SIG-M5 (cell line): ENCODE data around the gene SLC22A17.
A peak's percentile ranks its signal among the peaks of the same experiment; 100 is the strongest.
"Not testable (repeated sequence)": the region's sequence is repeated elsewhere in the genome, so short reads cannot be mapped to it uniquely, and the experiment has no call there.

ENCODE experiments used
- DNase-seq: peaks from one replicate; lab custom pipeline; 2025; lab: John Stamatoyannopoulos, UW

Gene SLC22A17

GRCh38 chr14:23352506-23353432, at the start of gene SLC22A17:
SLC22A17 (minus strand) TSS chr14:23352887.
- DNase-seq = no peak

DNA sequence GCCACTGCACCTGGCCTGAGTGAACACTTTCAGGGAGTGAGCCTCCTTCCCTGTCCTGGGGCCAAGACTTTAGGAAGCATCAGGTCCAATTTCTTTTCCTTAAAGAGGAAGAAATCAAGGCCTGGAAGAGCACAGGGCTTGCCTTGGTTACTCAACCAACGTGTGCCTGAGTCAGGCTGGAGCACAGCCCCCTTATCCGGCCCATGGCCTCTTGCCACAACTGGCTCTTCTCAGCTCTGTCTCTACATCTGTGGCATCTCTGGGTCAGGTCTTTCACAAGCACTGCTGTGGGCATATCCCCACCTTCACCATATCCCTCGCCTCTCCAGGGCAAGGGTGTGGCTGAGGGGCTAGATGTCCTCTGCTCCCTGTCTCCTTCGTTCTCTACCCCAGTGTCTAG, 48.6 kb upstream of the SLC22A17 start:
- peak; percentile 12 for DNase-seq

DNA sequence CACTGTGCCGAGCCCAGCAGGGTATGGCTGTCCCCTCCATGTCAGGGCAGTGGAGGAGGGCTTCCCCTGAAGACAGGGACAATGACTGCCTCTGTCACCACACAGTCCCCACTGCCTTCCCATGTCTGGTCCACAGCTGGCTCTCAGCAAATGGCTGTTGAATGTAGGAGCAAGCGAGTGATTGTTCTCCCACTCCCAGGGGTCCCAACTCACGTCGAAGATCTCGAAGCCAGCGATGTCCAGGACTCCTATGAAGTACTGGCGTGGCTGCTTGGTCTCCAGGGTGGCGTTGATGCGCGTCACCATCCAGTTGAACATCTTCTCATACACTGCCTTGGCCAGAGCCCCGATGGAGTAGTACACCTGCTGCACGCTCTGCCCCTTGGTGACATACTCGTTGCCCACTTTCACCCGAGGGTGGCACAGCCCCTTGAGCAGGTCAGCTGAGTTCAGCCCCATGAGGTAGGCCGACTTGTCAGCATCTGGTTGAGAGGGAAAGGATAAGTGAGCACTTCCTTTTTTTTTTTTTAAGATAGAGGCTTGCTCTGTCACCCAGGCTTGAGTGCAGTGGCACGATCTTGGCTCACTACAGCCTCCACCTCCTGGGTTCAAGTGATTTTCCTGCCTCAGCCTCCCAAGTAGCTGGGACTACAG, 47.9 kb upstream of the SLC22A17 start:
- not testable (repeated sequence) for DNase-seq

DNA sequence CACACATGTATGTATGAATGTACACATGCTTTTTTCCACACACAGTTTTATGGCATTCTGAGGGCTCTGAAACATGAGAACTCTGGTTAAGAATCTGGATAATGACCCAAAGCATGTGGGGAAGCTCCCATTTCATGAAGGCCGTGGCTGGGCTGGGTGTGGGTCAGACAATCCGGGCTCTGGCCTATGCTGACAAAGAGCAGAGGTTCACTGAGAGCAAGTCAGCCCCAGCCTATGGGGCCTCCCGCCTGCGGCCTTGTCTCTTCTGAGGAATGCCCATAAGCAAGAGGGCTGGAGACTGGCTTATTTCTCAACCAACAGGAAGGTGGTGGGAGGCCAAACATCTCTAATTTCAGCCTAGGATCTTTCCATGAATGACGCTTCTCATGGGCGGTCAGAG, 46.9 kb upstream of the SLC22A17 start:
- DNase-seq = no peak

DNA sequence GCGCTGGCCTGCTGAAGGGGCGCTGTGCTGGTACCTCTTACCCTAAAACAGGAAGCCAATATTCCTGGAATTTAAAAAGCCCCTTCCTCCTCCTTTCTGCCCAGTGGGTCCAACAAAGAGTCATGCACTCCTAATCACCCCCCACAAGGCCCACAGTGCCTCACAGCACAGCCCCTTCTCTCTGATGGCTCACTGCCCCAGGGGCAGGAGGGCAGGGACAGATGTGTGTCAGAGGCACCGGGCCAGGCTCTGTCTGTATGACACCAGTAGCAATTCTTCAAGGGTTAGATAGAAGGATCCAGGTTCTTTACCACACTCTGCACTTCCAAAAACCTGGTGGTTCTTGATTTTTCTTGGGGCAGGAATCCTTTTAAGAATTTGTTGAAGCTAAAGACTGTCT, 46.4 kb upstream of the SLC22A17 start:
- DNase-seq = no peak

DNA sequence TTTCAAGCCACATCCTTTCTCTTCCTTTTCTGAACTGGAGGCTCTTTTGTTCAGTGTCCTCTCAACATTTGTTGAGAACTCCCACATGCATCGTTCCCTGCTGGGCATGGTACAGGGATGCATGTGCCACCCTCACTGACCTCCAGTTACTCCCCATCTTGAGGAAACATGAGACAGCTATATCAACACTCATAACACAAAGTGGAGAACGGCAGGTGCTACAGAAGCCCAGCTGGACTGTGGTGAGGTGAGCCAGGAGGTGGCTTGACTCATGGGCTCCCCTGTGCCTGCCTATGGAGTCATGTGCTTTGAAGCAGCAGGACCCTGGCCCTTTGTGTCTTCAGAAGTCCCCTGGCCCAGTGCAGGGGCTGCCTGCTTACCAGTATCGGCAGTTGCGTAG, 45.7 kb upstream of the SLC22A17 start:
- no peak for DNase-seq

- no peak for DNase-seq
Observed at GRCh38 chr14:23396781-23397407, 44.2 kb upstream of the SLC22A17 start.

- DNase-seq = no peak
Observed at GRCh38 chr14:23396126-23396525, 43.4 kb upstream of the SLC22A17 start.

DNA sequence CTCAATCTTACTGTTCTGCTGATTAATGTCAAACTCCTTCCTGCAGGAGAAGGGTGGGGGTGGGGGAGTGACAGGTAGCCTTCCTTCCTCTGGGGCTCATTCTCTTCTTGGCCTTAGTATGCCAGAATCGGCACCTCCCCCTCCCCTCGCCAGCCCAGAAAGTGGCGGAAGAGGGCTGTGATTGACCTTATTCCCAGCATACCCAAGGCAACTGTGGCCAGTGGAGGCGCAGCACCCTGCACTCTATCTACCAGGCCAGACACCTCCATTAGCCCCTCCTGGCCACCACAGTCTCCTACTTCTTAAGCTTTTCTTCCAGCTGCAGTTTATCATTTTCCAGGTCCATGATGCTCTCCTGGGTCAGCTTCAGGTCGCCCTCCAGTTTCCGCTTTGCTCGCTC, 39.9 kb upstream of the SLC22A17 start:
- DNase-seq = no peak

DNA sequence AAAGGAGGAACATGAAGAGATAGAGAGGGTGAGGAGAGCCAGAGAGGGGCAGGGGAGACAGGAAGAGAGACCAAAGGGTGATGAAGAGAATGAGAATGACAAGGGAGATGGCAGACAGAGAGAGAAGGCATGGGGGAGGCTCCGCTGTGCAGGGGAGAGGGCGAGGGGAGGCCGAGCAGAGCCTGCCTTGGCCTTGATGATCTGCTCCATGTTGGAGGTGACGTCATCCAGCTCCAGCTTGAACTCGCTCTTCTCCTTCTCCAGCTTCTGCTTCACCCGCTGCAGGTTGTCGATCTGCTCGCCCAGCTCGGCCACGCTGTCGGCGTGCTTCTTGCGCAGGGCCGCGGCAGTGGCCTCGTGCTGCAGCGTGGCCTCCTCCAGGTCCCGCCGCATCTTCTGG, 37.2 kb upstream of the SLC22A17 start:
- not testable (repeated sequence) for DNase-seq

DNA sequence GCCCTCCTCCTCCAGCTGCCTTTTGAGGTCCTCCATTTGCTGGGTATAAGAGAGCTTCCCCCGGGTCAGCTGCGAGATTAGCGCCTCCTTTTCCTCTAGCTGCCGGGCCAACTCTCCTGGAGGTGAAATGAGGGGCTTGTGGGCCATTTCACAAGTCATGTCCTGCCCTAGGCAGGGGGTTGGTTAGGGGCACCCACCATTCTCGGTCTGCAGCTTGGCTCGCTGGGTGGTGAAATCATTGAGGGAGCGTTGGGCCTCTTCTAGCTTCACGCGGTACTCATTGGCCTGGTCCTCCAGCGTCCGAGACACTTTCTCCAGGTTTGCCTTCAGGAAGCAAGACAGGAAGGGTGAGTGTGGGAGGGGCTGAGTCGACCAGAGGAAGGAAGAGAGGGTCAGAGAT, 36.7 kb upstream of the SLC22A17 start:
- DNase-seq = no peak

DNA sequence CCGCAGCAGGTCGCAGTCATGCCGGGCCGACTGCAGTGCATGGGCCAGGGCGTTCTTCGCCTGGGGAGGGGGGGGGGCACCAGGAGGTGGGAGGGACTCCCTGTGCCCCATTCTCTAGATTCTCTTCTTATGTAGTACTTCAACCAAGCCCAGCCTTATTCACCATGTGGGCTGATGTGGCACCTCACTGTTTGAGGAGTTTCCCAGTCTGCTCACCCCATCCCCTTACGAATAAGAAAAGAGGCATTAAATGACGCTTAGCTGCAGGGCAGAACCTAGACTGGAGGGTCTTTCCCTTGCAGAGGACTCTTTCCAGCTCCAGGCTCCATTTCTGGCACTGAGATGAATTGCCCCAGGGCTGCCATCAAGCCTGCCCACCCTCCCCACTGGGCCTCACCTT, 36.3 kb upstream of the SLC22A17 start:
- DNase-seq = no peak

- DNase-seq = no peak
Observed at GRCh38 chr14:23387916-23388882, 35.5 kb upstream of the SLC22A17 start.

DNA sequence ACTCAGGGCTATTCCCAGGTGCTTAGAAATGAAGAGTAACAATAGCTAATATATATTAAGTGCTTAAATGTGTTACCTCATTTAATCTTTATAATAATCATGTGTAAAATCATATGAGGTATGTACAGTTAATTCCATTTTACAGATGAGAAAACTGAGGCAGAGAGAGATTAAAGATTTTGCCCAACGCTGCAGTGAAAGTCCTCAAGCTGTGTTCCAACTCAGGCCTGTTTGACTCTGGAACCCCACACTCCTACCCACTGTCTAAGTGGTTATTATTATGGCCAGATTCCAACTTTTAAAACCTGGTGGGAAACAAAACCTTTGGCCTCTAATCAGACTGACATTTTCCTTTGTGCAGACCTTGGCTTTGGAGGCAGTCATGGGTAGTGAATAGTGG, 34.3 kb upstream of the SLC22A17 start:
- no peak for DNase-seq

GRCh38 chr14:23386266-23386657, 33.6 kb upstream of the SLC22A17 start:
- DNase-seq = not testable (repeated sequence)

DNA sequence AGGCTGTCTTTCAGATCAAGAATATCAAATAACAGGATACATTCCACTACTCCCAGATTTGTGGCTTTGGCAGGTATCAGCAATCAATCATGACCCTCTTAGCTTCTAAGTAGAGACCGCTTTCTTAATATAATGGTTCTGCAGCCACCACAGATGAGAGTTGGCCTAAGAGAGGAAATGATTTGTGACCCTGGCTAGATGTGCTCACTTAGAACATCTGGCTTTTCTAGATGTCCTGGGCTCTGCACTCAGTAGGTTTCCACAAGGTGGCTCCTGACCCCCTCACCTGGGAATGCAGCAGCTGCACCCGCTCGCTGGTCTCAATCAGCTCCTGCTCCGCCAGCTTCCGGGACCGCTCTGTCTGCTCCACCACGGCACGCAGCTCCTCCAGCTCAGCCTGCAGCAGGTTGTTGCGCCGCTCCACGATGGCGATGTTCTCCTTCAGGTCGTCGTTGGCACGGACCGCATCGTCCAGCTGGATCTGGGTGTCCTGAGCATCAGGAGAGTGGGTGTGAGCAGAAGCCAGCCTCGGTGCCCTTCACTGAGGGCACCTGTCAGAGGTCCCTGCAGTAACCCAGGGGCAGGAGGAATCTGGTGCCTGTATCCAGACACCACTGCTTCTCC, 33.1 kb upstream of the SLC22A17 start:
- DNase-seq = no peak

DNA sequence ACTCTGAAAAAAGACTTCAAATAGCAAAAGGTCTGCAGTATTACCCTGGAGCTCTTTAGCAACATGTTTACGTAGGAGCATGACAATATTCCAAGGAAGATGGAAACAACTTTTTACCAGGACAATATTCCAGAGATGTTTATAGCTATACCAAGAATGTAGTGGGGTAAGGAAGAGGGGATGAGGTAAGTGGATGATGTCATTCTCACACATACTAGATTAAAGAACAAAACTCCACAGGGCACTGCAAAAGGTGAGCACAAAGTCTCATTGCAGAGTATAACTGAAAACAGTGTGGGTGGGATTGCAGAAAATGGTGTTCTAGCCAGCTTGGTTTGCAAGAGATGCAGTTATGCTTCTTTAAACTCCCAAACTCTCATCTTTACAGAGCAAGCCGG, 32.6 kb upstream of the SLC22A17 start:
- DNase-seq = no peak

GRCh38 chr14:23384364-23385080, 31.8 kb upstream of the SLC22A17 start:
- no peak for DNase-seq

GRCh38 chr14:23382731-23383440, 30.2 kb upstream of the SLC22A17 start:
- DNase-seq = no peak

DNA sequence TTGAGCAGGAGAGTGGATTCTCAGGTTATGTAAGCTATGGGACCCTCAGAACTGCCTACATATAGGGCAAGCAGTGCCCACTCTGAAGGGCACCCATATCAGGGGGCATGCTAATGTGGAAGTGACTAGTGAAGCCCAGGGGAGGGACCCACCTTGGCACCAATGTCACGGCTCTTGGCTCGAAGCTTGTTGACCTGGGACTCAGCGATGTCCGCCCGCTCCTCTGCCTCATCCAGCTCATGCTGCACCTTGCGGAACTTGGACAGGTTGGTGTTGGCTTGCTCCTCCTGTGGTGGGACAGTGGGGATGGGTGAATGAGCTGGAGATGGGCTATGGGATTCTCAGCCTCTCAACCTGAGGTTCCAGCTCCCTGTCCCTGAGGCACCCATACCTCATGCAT, 29.6 kb upstream of the SLC22A17 start:
- DNase-seq = no peak
